ENCODE data around the gene MAP3K12. TPM values are rescaled to one million over a fixed set of nuclear protein-coding genes. Genes with fewer than 3 reads are reported as not detected.

The MAP3K12 gene
- total and polyA plus RNA-seq, 2 of the 13 experiments (the other 11 are each of a cell fraction or from before 2014, with no cell fraction given) = 0.20 to 1.1 TPM

DNA sequence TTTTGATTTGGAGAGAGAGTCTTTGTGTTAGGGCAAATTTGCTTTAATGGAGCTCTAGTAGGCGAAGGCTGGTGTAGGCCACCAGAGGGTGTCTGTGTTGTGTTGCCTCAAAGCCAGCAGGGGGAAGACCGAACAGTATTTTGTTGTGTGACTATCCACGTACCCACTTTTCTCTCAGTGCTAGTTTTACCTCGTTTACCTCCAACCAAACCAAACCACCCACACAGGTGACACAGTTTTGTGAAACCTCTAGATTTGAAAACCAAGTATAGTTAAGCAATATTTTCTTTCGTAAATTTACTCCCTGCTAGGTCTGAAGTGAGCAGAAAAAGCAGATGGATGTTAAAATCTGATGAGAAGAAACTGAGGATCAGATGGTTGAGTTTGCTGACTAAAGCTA is 44.3 kb upstream of the MAP3K12 start (continued):
- TF ChIP-seq ZNF589 (CRISPR knock-in tag; conservative IDR thresholded peaks at IDR 0.05) (no peak), SMC3 (IDR thresholded peaks at IDR 0.05; ENCODE audit: low read length) (peak; percentile 92), HMGXB4 (CRISPR knock-in tag; IDR thresholded peaks at IDR 0.05; ENCODE audit: borderline replicate concordance in 1 of 2, low read depth in 1 of 2) (0 out of 4 replicates have a peak, but pooled peaks of 1 of the 2 experiments have one; percentile 18), FOXP1 (IDR thresholded peaks at IDR 0.05) (no peak), FOXP1 (CRISPR knock-in tag; IDR thresholded peaks at IDR 0.05) (0 out of 2 replicates have a peak, but pooled peaks have one; percentile 4), ZNF460 (CRISPR knock-in tag; IDR thresholded peaks at IDR 0.05; ENCODE audit: borderline replicate concordance) (no peak), TOPORS (CRISPR knock-in tag; IDR thresholded peaks at IDR 0.05) (no peak), ZNF616 (CRISPR knock-in tag; IDR thresholded peaks at IDR 0.05; ENCODE audit: low read depth) (no peak), AFF4 (CRISPR knock-in tag; IDR thresholded peaks at IDR 0.05) (no peak), RAD21 (CRISPR knock-in tag; IDR thresholded peaks at IDR 0.05) (peak; percentile 75), ZNF766 (CRISPR knock-in tag; IDR thresholded peaks at IDR 0.05; ENCODE audit: borderline replicate concordance) (no peak), NFE2 (CRISPR knock-in tag; IDR thresholded peaks at IDR 0.05) (no peak), ZNF770 (CRISPR knock-in tag; IDR thresholded peaks at IDR 0.05) (no peak), ZNF850 (CRISPR knock-in tag; conservative IDR thresholded peaks at IDR 0.05) (no peak), SP5 (CRISPR knock-in tag; IDR thresholded peaks at IDR 0.05; ENCODE audit: borderline replicate concordance, low read depth) (no peak), MTA1 (CRISPR knock-in tag; IDR thresholded peaks at IDR 0.05; ENCODE audit: borderline replicate concordance) (no peak), SATB2 (CRISPR knock-in tag; IDR thresholded peaks at IDR 0.05) (no peak)
- TF ChIP-seq, protein P1, sequence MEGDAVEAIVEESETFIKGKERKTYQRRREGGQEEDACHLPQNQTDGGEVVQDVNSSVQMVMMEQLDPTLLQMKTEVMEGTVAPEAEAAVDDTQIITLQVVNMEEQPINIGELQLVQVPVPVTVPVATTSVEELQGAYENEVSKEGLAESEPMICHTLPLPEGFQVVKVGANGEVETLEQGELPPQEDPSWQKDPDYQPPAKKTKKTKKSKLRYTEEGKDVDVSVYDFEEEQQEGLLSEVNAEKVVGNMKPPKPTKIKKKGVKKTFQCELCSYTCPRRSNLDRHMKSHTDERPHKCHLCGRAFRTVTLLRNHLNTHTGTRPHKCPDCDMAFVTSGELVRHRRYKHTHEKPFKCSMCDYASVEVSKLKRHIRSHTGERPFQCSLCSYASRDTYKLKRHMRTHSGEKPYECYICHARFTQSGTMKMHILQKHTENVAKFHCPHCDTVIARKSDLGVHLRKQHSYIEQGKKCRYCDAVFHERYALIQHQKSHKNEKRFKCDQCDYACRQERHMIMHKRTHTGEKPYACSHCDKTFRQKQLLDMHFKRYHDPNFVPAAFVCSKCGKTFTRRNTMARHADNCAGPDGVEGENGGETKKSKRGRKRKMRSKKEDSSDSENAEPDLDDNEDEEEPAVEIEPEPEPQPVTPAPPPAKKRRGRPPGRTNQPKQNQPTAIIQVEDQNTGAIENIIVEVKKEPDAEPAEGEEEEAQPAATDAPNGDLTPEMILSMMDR (CRISPR knock-in tag; IDR thresholded peaks at IDR 0.05) = peak; percentile 69
- TF ChIP-seq, protein P2, sequence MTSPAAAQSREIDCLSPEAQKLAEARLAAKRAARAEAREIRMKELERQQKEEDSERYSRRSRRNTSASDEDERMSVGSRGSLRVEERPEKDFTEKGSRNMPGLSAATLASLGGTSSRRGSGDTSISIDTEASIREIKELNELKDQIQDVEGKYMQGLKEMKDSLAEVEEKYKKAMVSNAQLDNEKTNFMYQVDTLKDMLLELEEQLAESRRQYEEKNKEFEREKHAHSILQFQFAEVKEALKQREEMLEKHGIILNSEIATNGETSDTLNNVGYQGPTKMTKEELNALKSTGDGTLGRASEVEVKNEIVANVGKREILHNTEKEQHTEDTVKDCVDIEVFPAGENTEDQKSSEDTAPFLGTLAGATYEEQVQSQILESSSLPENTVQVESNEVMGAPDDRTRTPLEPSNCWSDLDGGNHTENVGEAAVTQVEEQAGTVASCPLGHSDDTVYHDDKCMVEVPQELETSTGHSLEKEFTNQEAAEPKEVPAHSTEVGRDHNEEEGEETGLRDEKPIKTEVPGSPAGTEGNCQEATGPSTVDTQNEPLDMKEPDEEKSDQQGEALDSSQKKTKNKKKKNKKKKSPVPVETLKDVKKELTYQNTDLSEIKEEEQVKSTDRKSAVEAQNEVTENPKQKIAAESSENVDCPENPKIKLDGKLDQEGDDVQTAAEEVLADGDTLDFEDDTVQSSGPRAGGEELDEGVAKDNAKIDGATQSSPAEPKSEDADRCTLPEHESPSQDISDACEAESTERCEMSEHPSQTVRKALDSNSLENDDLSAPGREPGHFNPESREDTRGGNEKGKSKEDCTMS (CRISPR knock-in tag; conservative IDR thresholded peaks at IDR 0.05) = no peak

All from HepG2 (cell line).